OCI-LY7 (cell line): ENCODE measurements around the gene CD247.

Experiments
- CTCF ChIP-seq: fragments of 200-600 bp; sonication (generic); conservative IDR thresholded peaks from 2 replicates; pipeline ENCODE4 v1.5.1; 2014; ENCODE audit warnings: mild to moderate bottlenecking, antibody characterized with exemption, low read length, moderate library complexity, mixed read lengths
- EZH2phosphoT487 ChIP-seq: fragments of 200-600 bp; sonication (generic); IDR thresholded peaks from 2 replicates; pipeline ENCODE4 v1.6.1; 2018; ENCODE audit warnings: low read depth, borderline replicate concordance, mild to moderate bottlenecking, mixed run types, antibody characterized with exemption, low read length, moderate library complexity, mixed read lengths

GRCh38 chr1:167510244-167510643, 8.1 kb downstream of the CD247 start:
- TF ChIP-seq CTCF = no peak
- TF ChIP-seq EZH2phosphoT487 = no peak
